Measurements from ENCODE around the gene NOVA2. TPM values are rescaled to one million over a fixed set of nuclear protein-coding genes. Genes with fewer than 3 reads are reported as not detected.
A peak's percentile ranks its signal among the peaks of the same experiment; 100 is the strongest.

NOVA2 gene
- total RNA-seq, 1 donor from 2014 or later, result under 0.01 TPM

- TF ChIP-seq, protein P1, sequence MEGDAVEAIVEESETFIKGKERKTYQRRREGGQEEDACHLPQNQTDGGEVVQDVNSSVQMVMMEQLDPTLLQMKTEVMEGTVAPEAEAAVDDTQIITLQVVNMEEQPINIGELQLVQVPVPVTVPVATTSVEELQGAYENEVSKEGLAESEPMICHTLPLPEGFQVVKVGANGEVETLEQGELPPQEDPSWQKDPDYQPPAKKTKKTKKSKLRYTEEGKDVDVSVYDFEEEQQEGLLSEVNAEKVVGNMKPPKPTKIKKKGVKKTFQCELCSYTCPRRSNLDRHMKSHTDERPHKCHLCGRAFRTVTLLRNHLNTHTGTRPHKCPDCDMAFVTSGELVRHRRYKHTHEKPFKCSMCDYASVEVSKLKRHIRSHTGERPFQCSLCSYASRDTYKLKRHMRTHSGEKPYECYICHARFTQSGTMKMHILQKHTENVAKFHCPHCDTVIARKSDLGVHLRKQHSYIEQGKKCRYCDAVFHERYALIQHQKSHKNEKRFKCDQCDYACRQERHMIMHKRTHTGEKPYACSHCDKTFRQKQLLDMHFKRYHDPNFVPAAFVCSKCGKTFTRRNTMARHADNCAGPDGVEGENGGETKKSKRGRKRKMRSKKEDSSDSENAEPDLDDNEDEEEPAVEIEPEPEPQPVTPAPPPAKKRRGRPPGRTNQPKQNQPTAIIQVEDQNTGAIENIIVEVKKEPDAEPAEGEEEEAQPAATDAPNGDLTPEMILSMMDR (IDR thresholded peaks at IDR 0.05; ENCODE audit: insufficient read depth, low read length, poor library complexity, severe bottlenecking), result peak; percentile 84
- Histone ChIP-seq H3K36me3 (ENCODE audit: control insufficient read depth, insufficient read depth, low read length) (no peaks in the 10 kb centered on the region), H3K4me3 (ENCODE audit: low read depth, low read length) (peak overlapping the region; percentile 37), H3K27me3 (ENCODE audit: control insufficient read depth, insufficient read depth, low read length) (peaks cover 17% of the 10 kb centered on the region)
- DNase-seq (ENCODE audit: low read depth), result no peak
These were observed 42.9 kb upstream of the NOVA2 start for GRCh38 chr19:46016426-46017094.

DNA sequence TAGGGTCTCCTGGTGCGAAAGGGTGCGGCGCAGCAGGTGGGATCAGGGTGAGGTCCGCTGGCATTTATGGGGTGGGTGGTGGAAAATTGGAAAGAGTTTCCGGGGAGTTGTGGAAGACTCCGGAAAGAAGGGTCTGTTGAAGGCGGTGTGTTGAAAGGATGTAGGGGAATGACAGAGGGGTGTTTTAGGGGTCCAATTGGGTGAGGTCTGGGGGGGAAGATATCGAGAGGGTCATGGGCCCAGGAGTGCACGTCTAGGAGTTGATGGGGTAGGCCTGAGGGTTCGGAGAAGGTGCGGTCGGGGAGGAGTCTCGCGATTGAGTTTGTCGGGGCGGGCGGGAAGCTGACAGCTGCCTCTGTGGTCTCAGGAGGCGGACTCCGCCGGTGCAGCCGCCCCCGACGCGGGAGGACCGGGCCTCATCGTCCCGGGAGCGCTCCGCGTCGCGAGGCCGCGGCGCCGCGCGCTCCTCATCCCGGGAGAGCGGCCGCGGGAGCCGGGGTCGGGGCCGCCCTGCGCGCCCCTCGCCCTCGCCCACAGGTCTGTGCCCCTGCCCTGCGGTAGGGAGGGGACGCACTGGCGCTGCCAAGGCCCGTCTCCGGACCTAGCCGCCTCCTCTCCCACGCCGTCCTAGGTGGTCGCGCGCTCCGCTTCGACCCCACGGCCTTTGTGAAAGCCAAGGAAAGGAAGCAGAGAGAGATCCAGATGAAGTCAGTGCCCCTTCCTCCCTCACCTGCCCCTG is 42.2 kb upstream of the NOVA2 start:
- H3K4me3 ChIP-seq (ENCODE audit: low read depth, low read length), result peak overlapping the region; percentile 37
- TF ChIP-seq, protein P1 (IDR thresholded peaks at IDR 0.05; ENCODE audit: insufficient read depth, low read length, poor library complexity, severe bottlenecking), result no peak
- DNase-seq (ENCODE audit: low read depth), result no peak
- no peaks in the 10 kb centered on the region for H3K36me3 ChIP-seq (ENCODE audit: control insufficient read depth, insufficient read depth, low read length)
- peaks cover 15% of the 10 kb centered on the region for H3K27me3 ChIP-seq (ENCODE audit: control insufficient read depth, insufficient read depth, low read length)

GRCh38 chr19:46014941-46015686 is 41.4 kb upstream of the NOVA2 start:
- TF ChIP-seq, protein P1 (IDR thresholded peaks at IDR 0.05; ENCODE audit: insufficient read depth, low read length, poor library complexity, severe bottlenecking), result no peak
- DNase-seq (ENCODE audit: low read depth), result no peak
- Histone ChIP-seq H3K27me3 (ENCODE audit: control insufficient read depth, insufficient read depth, low read length) (peaks cover 15% of the 10 kb centered on the region), H3K4me3 (ENCODE audit: low read depth, low read length) (peak overlapping the region; percentile 29), H3K36me3 (ENCODE audit: control insufficient read depth, insufficient read depth, low read length) (no peaks in the 10 kb centered on the region)

DNA sequence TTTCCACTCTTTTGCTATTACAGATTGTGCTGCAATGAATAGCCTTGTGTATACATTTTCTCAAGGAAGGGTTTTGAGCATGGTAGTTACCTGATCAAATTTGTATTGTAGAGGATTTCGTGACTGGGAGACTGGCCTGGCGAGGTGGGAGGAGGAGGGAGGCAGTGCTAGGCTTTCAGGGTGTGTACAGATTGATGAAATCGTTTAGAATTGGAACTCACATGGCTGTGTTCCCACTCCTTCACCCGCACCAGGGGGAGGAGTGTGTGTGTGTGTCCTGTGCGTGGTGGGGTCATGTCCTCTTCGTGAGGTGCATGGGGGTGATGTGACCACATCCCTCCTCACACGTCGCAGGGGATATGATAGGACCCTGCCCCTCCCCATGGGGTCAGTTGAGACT is 40.9 kb upstream of the NOVA2 start:
- Histone ChIP-seq H3K4me3 (ENCODE audit: low read depth, low read length) (peak overlapping the region; percentile 23), H3K36me3 (ENCODE audit: control insufficient read depth, insufficient read depth, low read length) (no peaks in the 10 kb centered on the region)
- DNase-seq (ENCODE audit: low read depth), result no peak

DNA sequence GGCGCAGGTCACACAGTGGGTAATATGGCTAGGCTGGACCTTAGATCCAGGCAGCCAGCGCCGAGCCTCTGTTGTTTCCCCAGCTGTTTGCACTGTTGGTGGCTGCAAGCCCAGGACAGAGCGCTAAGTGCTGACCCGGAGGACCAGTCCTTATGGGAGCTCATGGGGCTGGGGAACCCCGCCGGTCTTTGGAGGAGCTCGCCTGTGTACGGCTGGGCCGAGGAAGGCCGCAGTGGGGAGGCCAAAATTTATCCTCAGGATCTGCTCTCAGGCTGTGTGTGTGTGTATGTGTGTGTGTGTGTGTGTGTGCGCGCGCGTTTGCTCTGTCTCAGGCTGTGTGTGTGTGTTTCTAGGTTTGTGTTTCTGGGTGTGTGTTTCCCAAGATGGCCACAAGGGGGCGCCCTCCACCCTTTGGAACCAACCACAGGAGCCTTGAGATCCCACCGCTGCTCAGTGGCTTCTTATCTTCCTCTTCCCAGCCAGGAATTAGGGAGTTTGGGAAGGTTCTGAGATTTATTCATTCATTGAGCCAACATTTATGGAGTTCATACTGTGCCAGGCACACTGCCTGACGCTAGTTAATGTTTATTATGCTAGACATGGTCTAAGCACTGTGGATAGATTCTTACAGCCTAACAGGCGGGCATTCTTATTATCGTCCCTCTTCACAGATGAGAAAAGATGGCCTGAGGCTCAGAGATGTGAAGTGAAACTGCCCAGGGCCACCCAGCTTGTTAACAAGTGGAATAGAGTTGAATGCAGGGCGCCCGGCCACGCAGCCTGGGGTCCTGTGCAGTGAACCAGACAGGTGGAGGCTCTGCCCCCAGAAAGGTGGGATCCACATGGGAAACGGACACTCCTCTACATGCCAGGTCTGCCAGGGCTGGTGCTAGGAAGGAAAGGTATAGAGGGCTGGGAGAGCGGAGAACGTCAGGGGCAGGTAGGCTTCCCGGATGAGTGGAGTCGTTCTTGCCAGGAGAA is 36.2 kb upstream of the NOVA2 start:
- Histone ChIP-seq H3K27me3 (ENCODE audit: control insufficient read depth, insufficient read depth, low read length) (peaks cover 4% of the 10 kb centered on the region), H3K4me3 (ENCODE audit: low read depth, low read length) (no peak overlapping the region), H3K36me3 (ENCODE audit: control insufficient read depth, insufficient read depth, low read length) (no peaks in the 10 kb centered on the region)
- TF ChIP-seq, protein P1 (IDR thresholded peaks at IDR 0.05; ENCODE audit: insufficient read depth, low read length, poor library complexity, severe bottlenecking), result peak; percentile 87
- DNase-seq (ENCODE audit: low read depth), result no peak

More for the DNA sequence above, 40.9 kb upstream of the NOVA2 start:
- TF ChIP-seq, protein P1 (IDR thresholded peaks at IDR 0.05; ENCODE audit: insufficient read depth, low read length, poor library complexity, severe bottlenecking), result no peak
- H3K27me3 ChIP-seq (ENCODE audit: control insufficient read depth, insufficient read depth, low read length), result peaks cover 15% of the 10 kb centered on the region

Data from kidney epithelial cell (primary cell).